Choroid plexus epithelial cell (primary cell): ENCODE data around the gene TRAP1.
A peak's percentile ranks its signal among the peaks of the same experiment; 100 is the strongest.

Source experiments
- DNase-seq: peaks from one replicate; pipeline ENCODE4 v3.0.0-alpha.2; 2010; ENCODE audit warnings: low read depth
- H3K4me3 ChIP-seq: 2 replicates; pipeline ENCODE4 v1.5.1; 2011; ENCODE audit warnings: low read depth, mild to moderate bottlenecking, control low read depth, low read length, moderate library complexity
- CTCF ChIP-seq: conservative IDR thresholded peaks from 2 replicates; pipeline ENCODE4 v1.5.1; 2011; ENCODE audit warnings: low read depth, mild to moderate bottlenecking, control low read depth, inconsistent platforms, low read length, moderate library complexity

Gene TRAP1

GRCh38 chr16:3643095-3643730 is 74.1 kb downstream of the TRAP1 start:
- H3K4me3 ChIP-seq: peak overlapping the region; percentile 8
- TF ChIP-seq CTCF: no peak

GRCh38 chr16:3642397-3643094 is 74.8 kb downstream of the TRAP1 start:
- peak; percentile 63 for DNase-seq
- H3K4me3 ChIP-seq: peak overlapping the region; percentile 8
- no peak for TF ChIP-seq CTCF

More at GRCh38 chr16:3643095-3643730, 74.1 kb downstream of the TRAP1 start:
- no peak for DNase-seq

DNA sequence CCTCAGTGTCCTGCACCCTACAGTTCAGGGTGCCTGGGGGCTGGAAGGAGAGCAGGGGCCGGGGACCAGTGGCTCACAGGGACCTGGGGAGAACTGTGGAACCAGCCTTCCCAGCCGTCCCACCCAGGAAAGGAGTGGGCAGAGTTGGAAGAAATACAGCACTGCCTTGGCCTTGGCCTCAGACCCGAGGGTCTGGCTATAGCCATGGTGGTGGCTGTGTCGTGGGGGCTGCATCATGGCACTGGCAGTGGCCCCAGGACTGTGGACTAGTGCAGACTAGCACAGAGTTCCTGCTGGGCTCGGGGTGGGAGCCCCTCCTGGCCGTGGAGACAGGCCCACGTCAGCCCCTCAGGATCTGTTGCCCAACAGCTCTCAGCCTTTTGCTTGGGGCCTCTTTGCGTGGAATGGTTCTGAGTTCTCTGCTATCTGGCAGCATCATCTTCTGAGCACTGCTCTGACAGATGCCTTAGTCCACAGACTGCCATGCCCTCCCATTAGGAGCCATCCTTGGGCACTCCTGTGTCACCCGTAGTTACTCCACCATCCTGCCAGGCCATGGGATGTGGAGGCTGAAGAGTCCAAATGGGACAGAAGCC is 75.4 kb downstream of the TRAP1 start:
- H3K4me3 ChIP-seq: no peak overlapping the region
- no peak for TF ChIP-seq CTCF
- DNase-seq: no peak

GRCh38 chr16:3640632-3641501 is 76.5 kb downstream of the TRAP1 start:
- no peak for DNase-seq
- no peak overlapping the region for H3K4me3 ChIP-seq
- TF ChIP-seq CTCF: no peak

GRCh38 chr16:3640207-3640606 is 77.1 kb downstream of the TRAP1 start:
- DNase-seq: peak; percentile 25
- no peak for TF ChIP-seq CTCF
- H3K4me3 ChIP-seq: no peak overlapping the region

- DNase-seq: no peak
- no peak for TF ChIP-seq CTCF
- no peak overlapping the region for H3K4me3 ChIP-seq
These were observed 78.2 kb downstream of the TRAP1 start for GRCh38 chr16:3638916-3639644.
